ENCODE data around the gene FKBP5. TPM values are rescaled to one million over a fixed set of nuclear protein-coding genes. Genes with fewer than 3 reads are reported as not detected.

The FKBP5 gene
- total RNA-seq, 3 donors from 2014 or later (not counting 1 experiment from before 2014, with no cell fraction given), result 15.5 to 30.2 (median 27.3) TPM

DNA sequence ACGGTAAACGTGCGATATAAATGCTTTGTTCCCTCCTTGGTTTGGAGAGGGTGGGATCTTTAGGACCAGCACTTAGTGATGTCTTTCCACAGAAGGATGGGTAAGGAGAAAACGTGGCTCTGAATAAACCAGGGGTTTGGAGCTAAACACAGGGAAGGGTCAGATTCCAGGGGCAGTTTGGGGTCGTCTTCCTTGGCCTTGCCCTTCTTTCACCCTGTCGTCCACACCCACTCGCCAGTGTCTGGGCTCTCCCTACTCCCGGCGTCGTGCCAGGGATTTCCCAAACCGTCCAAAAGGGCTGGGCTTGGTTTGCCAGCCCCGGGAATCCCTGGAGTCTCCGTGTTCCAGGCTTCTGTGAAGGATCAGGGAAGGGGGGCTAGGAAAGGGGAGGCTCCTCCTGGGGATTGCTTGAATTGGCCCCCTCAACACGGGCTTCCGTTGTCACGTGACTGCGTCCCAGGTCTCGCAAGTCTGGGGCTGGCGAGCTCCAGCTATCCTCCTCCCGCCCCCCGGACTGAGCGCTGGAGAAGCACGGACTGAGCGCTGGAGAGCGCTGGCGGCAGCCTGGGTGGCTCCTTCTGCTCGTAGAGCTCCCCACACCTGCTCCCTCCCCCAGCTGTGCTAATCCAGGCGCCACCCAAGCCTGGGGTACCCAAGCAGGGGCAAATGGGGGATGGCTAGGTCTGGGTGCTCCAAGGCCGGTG is 38.7 kb upstream of the FKBP5 start:
- Histone ChIP-seq H3K9me3 (ENCODE audit: control insufficient read depth, insufficient read depth, low read length) (no peaks in the 10 kb centered on the region), H3K4me3 (ENCODE audit: low read length) (peak overlapping the region; percentile 38), H3K4me1 (ENCODE audit: control insufficient read depth, insufficient read depth, low read length) (peaks cover 67% of the 10 kb centered on the region), H3K27me3 (ENCODE audit: control insufficient read depth, insufficient read depth, low read length) (no peaks in the 10 kb centered on the region), H3K36me3 (ENCODE audit: control insufficient read depth, insufficient read depth, low read length) (no peaks in the 10 kb centered on the region), H3K27ac (ENCODE audit: low read length) (peak overlapping the region; percentile 69)
- H3K27ac Mint-ChIP-seq, result peak overlapping the region; percentile 43 to 72
- intact Hi-C loops (cut with micrococcal nuclease), result loop anchor here (2.0 to 5.0 kb wide), 2 partner anchors 60 to 261 kb away; no protein-coding TSS in a partner anchor
- H3K27me3 Mint-ChIP-seq (ENCODE audit: low read depth in 2 of 2), result no peaks in the 10 kb centered on the region
- no peak for DNase-seq
- peak; percentile 11 to 36 (median 20) for ATAC-seq
- H3K36me3 Mint-ChIP-seq, result no peaks in the 10 kb centered on the region
- H3K4me3 Mint-ChIP-seq, result peak overlapping the region; percentile 67
- no peaks in the 10 kb centered on the region for H3K9me3 Mint-ChIP-seq
- peaks cover 44 to 69% of the 10 kb centered on the region in 2 donors for H3K4me1 Mint-ChIP-seq
- WGBS (ENCODE audit: insufficient coverage), result 23% methylated on average over 29 of the region's 29 CpGs
- TF ChIP-seq, protein P1, sequence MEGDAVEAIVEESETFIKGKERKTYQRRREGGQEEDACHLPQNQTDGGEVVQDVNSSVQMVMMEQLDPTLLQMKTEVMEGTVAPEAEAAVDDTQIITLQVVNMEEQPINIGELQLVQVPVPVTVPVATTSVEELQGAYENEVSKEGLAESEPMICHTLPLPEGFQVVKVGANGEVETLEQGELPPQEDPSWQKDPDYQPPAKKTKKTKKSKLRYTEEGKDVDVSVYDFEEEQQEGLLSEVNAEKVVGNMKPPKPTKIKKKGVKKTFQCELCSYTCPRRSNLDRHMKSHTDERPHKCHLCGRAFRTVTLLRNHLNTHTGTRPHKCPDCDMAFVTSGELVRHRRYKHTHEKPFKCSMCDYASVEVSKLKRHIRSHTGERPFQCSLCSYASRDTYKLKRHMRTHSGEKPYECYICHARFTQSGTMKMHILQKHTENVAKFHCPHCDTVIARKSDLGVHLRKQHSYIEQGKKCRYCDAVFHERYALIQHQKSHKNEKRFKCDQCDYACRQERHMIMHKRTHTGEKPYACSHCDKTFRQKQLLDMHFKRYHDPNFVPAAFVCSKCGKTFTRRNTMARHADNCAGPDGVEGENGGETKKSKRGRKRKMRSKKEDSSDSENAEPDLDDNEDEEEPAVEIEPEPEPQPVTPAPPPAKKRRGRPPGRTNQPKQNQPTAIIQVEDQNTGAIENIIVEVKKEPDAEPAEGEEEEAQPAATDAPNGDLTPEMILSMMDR (IDR thresholded peaks at IDR 0.05), result no peak

GRCh38 chr6:35725721-35726438 is 37.2 kb upstream of the FKBP5 start:
- intact Hi-C loops (cut with micrococcal nuclease), result loop anchor here (2.0 to 5.0 kb wide), 2 partner anchors 59 to 259 kb away; no protein-coding TSS in a partner anchor
- H3K9me3 Mint-ChIP-seq, result no peaks in the 10 kb centered on the region
- Histone ChIP-seq H3K27ac (ENCODE audit: low read length) (no peak overlapping the region), H3K27me3 (ENCODE audit: control insufficient read depth, insufficient read depth, low read length) (no peaks in the 10 kb centered on the region), H3K36me3 (ENCODE audit: control insufficient read depth, insufficient read depth, low read length) (no peaks in the 10 kb centered on the region), H3K9me3 (ENCODE audit: control insufficient read depth, insufficient read depth, low read length) (no peaks in the 10 kb centered on the region), H3K4me3 (ENCODE audit: low read length) (no peak overlapping the region), H3K4me1 (ENCODE audit: control insufficient read depth, insufficient read depth, low read length) (peaks cover 59% of the 10 kb centered on the region)
- H3K27ac Mint-ChIP-seq, result peak overlapping the region; percentile 43 to 72
- peak overlapping the region; percentile 4 for H3K4me3 Mint-ChIP-seq
- H3K4me1 Mint-ChIP-seq, result peaks cover 41 to 59% of the 10 kb centered on the region in 2 donors
- TF ChIP-seq, protein P1 (IDR thresholded peaks at IDR 0.05), result no peak
- 70% methylated on average over 10 of the region's 11 CpGs for WGBS (ENCODE audit: insufficient coverage)
- H3K27me3 Mint-ChIP-seq (ENCODE audit: low read depth in 2 of 2), result no peaks in the 10 kb centered on the region
- ATAC-seq (no peak), DNase-seq (peak in 1 of 2 donors; percentile 41)
- no peaks in the 10 kb centered on the region for H3K36me3 Mint-ChIP-seq

- intact Hi-C loops (cut with micrococcal nuclease), result loop anchor here (5.0 kb wide), 1 partner anchor 58 kb away; no protein-coding TSS in a partner anchor
- Mint-ChIP-seq H3K9me3 (no peaks in the 10 kb centered on the region), H3K27me3 (ENCODE audit: low read depth in 2 of 2) (no peaks in the 10 kb centered on the region), H3K4me3 (no peak overlapping the region), H3K27ac (peak overlapping the region in 1 of 2 donors; percentile 37), H3K4me1 (peaks cover 41 to 52% of the 10 kb centered on the region in 2 donors), H3K36me3 (no peaks in the 10 kb centered on the region)
- no peaks in the 10 kb centered on the region for H3K9me3 ChIP-seq (ENCODE audit: control insufficient read depth, insufficient read depth, low read length)
- TF ChIP-seq, protein P1 (IDR thresholded peaks at IDR 0.05), result no peak
- WGBS (ENCODE audit: insufficient coverage), result 79% methylated on average over 5 of the region's 5 CpGs
- no peak overlapping the region for H3K27ac ChIP-seq (ENCODE audit: low read length)
- H3K36me3 ChIP-seq (ENCODE audit: control insufficient read depth, insufficient read depth, low read length), result no peaks in the 10 kb centered on the region
- H3K4me3 ChIP-seq (ENCODE audit: low read length), result no peak overlapping the region
- DNase-seq (no peak), ATAC-seq (no peak)
- no peaks in the 10 kb centered on the region for H3K27me3 ChIP-seq (ENCODE audit: control insufficient read depth, insufficient read depth, low read length)
- peaks cover 58% of the 10 kb centered on the region for H3K4me1 ChIP-seq (ENCODE audit: control insufficient read depth, insufficient read depth, low read length)
Observed at GRCh38 chr6:35725081-35725708, 36.5 kb upstream of the FKBP5 start.
